Mucosa of rectum (tissue), 2 donors: ENCODE results near the gene SNX14.

ENCODE experiments used
- H3K27ac ChIP-seq, 2 donors: one replicate each; pipeline ENCODE4 v1.7.0; 2013; ENCODE audit warnings: inconsistent platforms in 2 of 2, low read depth in 2 of 2, low read length in 2 of 2
- H3K27me3 ChIP-seq, 2 donors: one replicate each; pipeline ENCODE4 v1.7.0; 2013; ENCODE audit warnings: low read length in 2 of 2; ENCODE audit not compliant: control insufficient read depth in 2 of 2, insufficient read depth in 2 of 2
- H3K36me3 ChIP-seq, 2 donors: one replicate each; pipeline ENCODE4 v1.7.0; 2013; ENCODE audit warnings: low read length in 2 of 2; ENCODE audit not compliant: control insufficient read depth in 2 of 2, insufficient read depth in 2 of 2
- H3K4me1 ChIP-seq, 2 donors: one replicate each; pipeline ENCODE4 v1.7.0; 2013; ENCODE audit warnings: low read length in 2 of 2, mild to moderate bottlenecking in 1 of 2; ENCODE audit not compliant: control insufficient read depth in 2 of 2, insufficient read depth in 2 of 2
- H3K4me3 ChIP-seq, 2 donors: one replicate each; pipeline ENCODE4 v1.7.0; 2013; ENCODE audit warnings: low read length in 2 of 2
- H3K9ac ChIP-seq, 2 donors: one replicate each; pipeline ENCODE4 v1.7.0; 2013; ENCODE audit warnings: low read length in 2 of 2, low read depth in 1 of 2, mild to moderate bottlenecking in 1 of 2
- H3K9me3 ChIP-seq, 2 donors: one replicate each; pipeline ENCODE4 v1.7.0; 2013; ENCODE audit warnings: low read length in 2 of 2; ENCODE audit not compliant: control insufficient read depth in 2 of 2
- donor health status: healthy.
- donor health status: Normal muscosa, but diverticular disease.

Gene SNX14

GRCh38 chr6:85484948-85485347, 108.7 kb downstream of the SNX14 start:
- Histone ChIP-seq H3K4me3 (no peak overlapping the region), H3K27me3 (no peaks in the 10 kb centered on the region), H3K9me3 (no peaks in the 10 kb centered on the region), H3K27ac (no peak overlapping the region), H3K36me3 (peaks cover 1 to 15% of the 10 kb centered on the region in 2 donors), H3K4me1 (peaks cover 0 to 5% of the 10 kb centered on the region in 2 donors), H3K9ac (no peak overlapping the region)

GRCh38 chr6:85483846-85484245, 109.8 kb downstream of the SNX14 start:
- Histone ChIP-seq H3K27ac (no peak overlapping the region), H3K27me3 (no peaks in the 10 kb centered on the region), H3K9ac (no peak overlapping the region), H3K36me3 (peaks cover 0 to 9% of the 10 kb centered on the region in 2 donors), H3K4me1 (peaks cover 0 to 5% of the 10 kb centered on the region in 2 donors), H3K4me3 (no peak overlapping the region), H3K9me3 (no peaks in the 10 kb centered on the region)

GRCh38 chr6:85482905-85483700, 110.6 kb downstream of the SNX14 start:
- H3K36me3 ChIP-seq = peaks cover 0 to 8% of the 10 kb centered on the region in 2 donors
- no peak overlapping the region for H3K9ac ChIP-seq
- peaks cover 0 to 5% of the 10 kb centered on the region in 2 donors for H3K4me1 ChIP-seq
- H3K4me3 ChIP-seq = no peak overlapping the region
- no peaks in the 10 kb centered on the region for H3K9me3 ChIP-seq
- peak overlapping the region in 1 of 2 donors; percentile 12 for H3K27ac ChIP-seq
- H3K27me3 ChIP-seq = no peaks in the 10 kb centered on the region

- Histone ChIP-seq H3K27me3 (no peaks in the 10 kb centered on the region), H3K9me3 (no peaks in the 10 kb centered on the region), H3K9ac (no peak overlapping the region), H3K4me1 (peaks cover 0 to 5% of the 10 kb centered on the region in 2 donors), H3K36me3 (peaks cover 0 to 5% of the 10 kb centered on the region in 2 donors), H3K27ac (peak overlapping the region in 1 of 2 donors; percentile 12), H3K4me3 (no peak overlapping the region)
Measured at GRCh38 chr6:85482206-85482904, 111.3 kb downstream of the SNX14 start.

GRCh38 chr6:85479208-85479607, 114.5 kb downstream of the SNX14 start:
- Histone ChIP-seq H3K27me3 (no peaks in the 10 kb centered on the region), H3K9ac (no peak overlapping the region), H3K4me1 (peaks cover 0 to 5% of the 10 kb centered on the region in 2 donors), H3K9me3 (no peaks in the 10 kb centered on the region), H3K36me3 (peaks cover 0 to 12% of the 10 kb centered on the region in 2 donors), H3K27ac (no peak overlapping the region), H3K4me3 (no peak overlapping the region)

- Histone ChIP-seq H3K27me3 (no peaks in the 10 kb centered on the region), H3K36me3 (peaks cover 0 to 16% of the 10 kb centered on the region in 2 donors), H3K4me3 (no peak overlapping the region), H3K27ac (no peak overlapping the region), H3K4me1 (no peaks in the 10 kb centered on the region), H3K9ac (no peak overlapping the region), H3K9me3 (no peaks in the 10 kb centered on the region)
Measured at GRCh38 chr6:85476532-85476931, 117.1 kb downstream of the SNX14 start.

- no peak overlapping the region for H3K9ac ChIP-seq
- H3K27ac ChIP-seq = no peak overlapping the region
- peaks cover 0 to 19% of the 10 kb centered on the region in 2 donors for H3K36me3 ChIP-seq
- no peaks in the 10 kb centered on the region for H3K27me3 ChIP-seq
- H3K4me3 ChIP-seq = no peak overlapping the region
- no peaks in the 10 kb centered on the region for H3K4me1 ChIP-seq
- no peaks in the 10 kb centered on the region for H3K9me3 ChIP-seq
Measured at GRCh38 chr6:85473748-85474147, 119.9 kb downstream of the SNX14 start.

- Histone ChIP-seq H3K36me3 (peaks cover 4 to 23% of the 10 kb centered on the region in 2 donors), H3K27ac (no peak overlapping the region), H3K4me1 (no peaks in the 10 kb centered on the region), H3K9ac (no peak overlapping the region), H3K27me3 (no peaks in the 10 kb centered on the region), H3K4me3 (no peak overlapping the region), H3K9me3 (no peaks in the 10 kb centered on the region)
Measured at GRCh38 chr6:85472744-85473143, 120.9 kb downstream of the SNX14 start.

- no peaks in the 10 kb centered on the region for H3K9me3 ChIP-seq
- no peak overlapping the region for H3K27ac ChIP-seq
- no peak overlapping the region for H3K9ac ChIP-seq
- H3K36me3 ChIP-seq = peaks cover 13 to 16% of the 10 kb centered on the region in 2 donors
- no peaks in the 10 kb centered on the region for H3K4me1 ChIP-seq
- no peaks in the 10 kb centered on the region for H3K27me3 ChIP-seq
- no peak overlapping the region for H3K4me3 ChIP-seq
Measured at GRCh38 chr6:85470023-85470410, 123.6 kb downstream of the SNX14 start.

- Histone ChIP-seq H3K27me3 (no peaks in the 10 kb centered on the region), H3K27ac (no peak overlapping the region), H3K4me3 (no peak overlapping the region), H3K9me3 (no peaks in the 10 kb centered on the region), H3K36me3 (peaks cover 13 to 16% of the 10 kb centered on the region in 2 donors), H3K9ac (no peak overlapping the region), H3K4me1 (no peaks in the 10 kb centered on the region)
Measured at GRCh38 chr6:85469276-85470022, 124.2 kb downstream of the SNX14 start.
